Measurements from ENCODE around the gene LRIG1.

GRCh38 chr3:66370179-66370578 lies 130.6 kb downstream of the LRIG1 start:
- TF ChIP-seq POLR2AphosphoS5 (IDR thresholded peaks at IDR 0.05): no peak
- TF ChIP-seq POLR2A (IDR thresholded peaks at IDR 0.05; ENCODE audit: low read depth): no peak
- TF ChIP-seq CTCF (IDR thresholded peaks at IDR 0.05): no peak
- TF ChIP-seq EP300 (IDR thresholded peaks at IDR 0.05): no peak
